LNCAP (cell line): ENCODE measurements around the gene DNMBP.

ENCODE experiments used
- CTCF ChIP-seq: fragments of 450-650 bp; IDR thresholded peaks from 2 replicates; pipeline ENCODE4 v1.5.1; 2017; ENCODE audit warnings: mild to moderate bottlenecking

The DNMBP gene

DNA sequence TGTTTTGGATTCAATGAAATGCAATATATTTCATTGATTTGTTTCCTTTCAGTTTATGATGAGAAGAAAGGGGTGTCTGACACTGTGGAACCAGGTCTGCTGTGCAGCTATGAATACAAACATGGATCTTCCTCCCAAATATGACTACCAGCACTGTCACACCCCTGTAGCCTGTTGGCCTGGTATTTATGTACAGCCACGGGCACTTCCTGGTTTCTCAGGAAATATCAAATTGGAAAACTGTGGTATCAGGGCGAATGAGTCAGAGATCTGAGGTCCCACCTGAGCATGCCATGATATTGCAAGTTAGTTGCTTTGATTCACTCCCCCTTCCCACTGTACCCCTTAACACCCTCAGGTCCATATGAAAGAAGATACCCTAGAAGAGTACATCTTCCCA is 87.8 kb downstream of the DNMBP start:
- no peak for TF ChIP-seq CTCF

DNA sequence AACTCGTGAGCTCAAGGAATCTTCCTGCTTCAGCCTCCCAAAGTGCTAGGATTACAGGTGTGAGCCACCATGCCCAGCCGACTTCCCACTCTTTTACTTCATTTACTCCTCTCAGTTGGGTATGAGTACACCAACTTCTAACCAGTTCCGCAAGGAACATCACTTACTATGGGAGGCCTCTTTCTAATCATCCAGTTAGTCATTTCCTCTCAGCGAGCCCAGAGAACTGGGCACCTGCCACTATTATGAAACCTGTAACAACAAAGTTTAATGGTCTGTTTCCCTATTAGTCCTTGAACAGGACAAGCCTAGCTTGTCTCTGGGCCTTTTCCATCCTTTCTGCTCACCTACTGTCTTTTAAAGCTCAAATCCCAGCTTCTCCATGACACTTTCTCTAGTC is 88.8 kb downstream of the DNMBP start:
- no peak for TF ChIP-seq CTCF

DNA sequence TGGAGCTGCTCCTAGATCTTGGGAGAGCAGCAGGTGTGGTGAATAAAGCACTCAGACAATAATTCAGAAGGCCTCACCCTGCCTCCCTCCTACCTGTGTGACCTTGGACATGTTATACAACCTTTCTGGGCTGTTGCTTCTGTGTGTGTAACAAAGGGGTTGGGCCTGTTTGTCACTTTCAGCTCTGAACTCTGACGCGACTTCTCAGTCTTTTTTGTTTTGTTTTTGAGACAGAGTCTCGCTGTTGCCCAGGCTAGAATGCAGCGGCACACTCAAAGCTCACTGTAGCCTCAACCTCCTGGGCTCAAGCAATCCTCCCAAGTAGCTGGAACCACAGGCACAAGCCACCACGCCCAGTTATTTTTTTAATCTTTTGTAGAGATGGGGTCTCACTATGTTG is 89.3 kb downstream of the DNMBP start:
- no peak for TF ChIP-seq CTCF

- no peak for TF ChIP-seq CTCF
Measured at GRCh38 chr10:99917963-99918825, 91.6 kb downstream of the DNMBP start.

DNA sequence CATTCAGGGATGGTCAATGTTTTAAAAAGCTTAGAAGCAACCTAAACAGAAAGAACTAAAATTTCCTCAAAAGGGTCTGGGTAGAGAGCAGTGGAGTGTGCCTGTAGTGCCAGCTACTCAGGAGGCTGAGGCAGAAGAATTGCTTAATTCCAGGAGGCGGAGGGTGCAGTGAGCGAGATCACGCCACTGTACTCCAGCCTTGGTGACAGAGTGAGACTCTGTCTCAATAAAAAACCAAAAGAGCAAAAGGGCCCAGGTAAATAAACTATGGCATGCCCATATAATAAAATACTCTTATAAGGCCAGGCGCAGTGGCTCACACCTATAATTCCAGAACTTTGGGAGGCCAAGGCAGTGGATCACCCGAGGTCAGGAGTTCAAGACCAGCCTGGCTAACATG is 93.0 kb downstream of the DNMBP start:
- no peak for TF ChIP-seq CTCF

GRCh38 chr10:99915414-99915813 is 94.3 kb downstream of the DNMBP start:
- TF ChIP-seq CTCF: no peak

GRCh38 chr10:99914236-99914635 is 95.5 kb downstream of the DNMBP start:
- no peak for TF ChIP-seq CTCF
